Measurements from ENCODE around the gene CARF. TPM values are rescaled to one million over a fixed set of nuclear protein-coding genes. Genes with fewer than 3 reads are reported as not detected.

The CARF gene
- total and polyA plus RNA-seq, 2 of the 13 experiments (the other 11 are each of a cell fraction or from before 2014, with no cell fraction given), result 3.0 to 5.4 TPM

DNA sequence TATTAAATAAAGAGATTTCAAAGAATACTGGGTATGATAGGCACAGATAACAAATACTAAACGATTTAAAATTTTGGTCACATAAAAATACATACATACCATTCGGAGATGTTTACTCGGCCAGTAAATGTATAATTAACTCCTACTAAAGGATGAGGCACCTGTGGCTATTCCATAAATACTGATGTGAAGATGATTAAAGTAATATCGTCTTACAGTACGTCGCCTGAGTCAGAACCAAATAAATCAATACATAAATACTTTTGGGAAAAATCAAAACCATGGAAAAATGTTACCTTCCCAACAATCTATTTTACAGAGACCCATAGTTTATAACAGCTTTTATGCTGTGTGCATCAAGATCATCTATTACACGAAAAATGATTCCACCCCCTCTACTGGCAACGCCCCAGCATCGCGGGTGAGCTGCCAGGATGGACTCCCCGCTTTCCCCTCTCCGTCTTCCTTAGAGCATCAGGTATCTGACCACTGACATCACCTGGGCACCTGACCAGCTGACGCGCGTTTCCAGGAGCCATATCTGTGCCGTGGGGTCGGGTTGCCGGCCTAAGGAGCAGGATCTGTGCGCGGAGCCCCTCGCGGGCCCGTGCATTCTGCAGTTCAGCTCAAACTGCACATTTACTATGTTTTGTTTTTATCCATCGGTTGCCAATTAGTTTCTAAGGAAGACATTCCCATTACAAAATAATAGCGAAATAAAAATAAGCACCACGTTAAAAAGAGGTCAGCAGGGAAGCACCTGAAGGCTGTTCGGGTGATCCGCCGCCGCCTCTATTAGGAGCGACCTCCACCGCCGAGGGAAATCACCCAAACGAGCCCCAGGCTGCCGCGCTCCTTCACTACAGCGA, 41.4 kb upstream of the CARF start (continued):
- TF ChIP-seq, protein P1, sequence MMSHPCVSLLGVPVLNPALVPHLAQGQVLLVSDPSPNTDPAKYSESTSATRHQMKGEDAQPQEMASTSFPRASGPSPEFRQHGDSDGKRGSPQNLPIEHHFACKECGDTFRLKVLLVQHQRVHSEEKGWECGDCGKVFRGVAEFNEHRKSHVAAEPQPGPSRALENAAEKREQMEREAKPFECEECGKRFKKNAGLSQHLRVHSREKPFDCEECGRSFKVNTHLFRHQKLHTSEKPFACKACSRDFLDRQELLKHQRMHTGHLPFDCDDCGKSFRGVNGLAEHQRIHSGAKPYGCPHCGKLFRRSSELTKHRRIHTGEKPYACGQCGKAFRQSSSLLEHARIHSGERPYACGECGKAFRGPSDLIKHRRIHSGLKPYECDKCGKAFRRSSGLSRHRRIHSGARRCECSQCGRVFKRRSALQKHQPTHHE (CRISPR knock-in tag; IDR thresholded peaks at IDR 0.05; ENCODE audit: borderline replicate concordance), result no peak
- TF ChIP-seq KDM1A (CRISPR knock-in tag; IDR thresholded peaks at IDR 0.05) (peak; percentile 37; the same call in 1 of the 2 replicates), YEATS2 (CRISPR knock-in tag; IDR thresholded peaks at IDR 0.05; ENCODE audit: borderline replicate concordance) (peak; percentile 52; the same call in 1 of the 2 replicates), CREM (IDR thresholded peaks at IDR 0.05) (peak; percentile 21; the same call in 1 of the 2 replicates), CREM (CRISPR knock-in tag; IDR thresholded peaks at IDR 0.05) (no peak), ZNF326 (CRISPR knock-in tag; IDR thresholded peaks at IDR 0.05; ENCODE audit: borderline replicate concordance) (no peak), ZNF781 (CRISPR knock-in tag; IDR thresholded peaks at IDR 0.05; ENCODE audit: borderline replicate concordance, not compliant biosample characterization) (peak; percentile 40), MEF2D (CRISPR knock-in tag; IDR thresholded peaks at IDR 0.05) (peak; percentile 76; the same call in 1 of the 2 replicates), ZNF746 (CRISPR knock-in tag; IDR thresholded peaks at IDR 0.05) (0 out of 2 replicates have a peak, but pooled peaks have one; percentile 16), REL (CRISPR knock-in tag; conservative IDR thresholded peaks at IDR 0.05) (no peak; the same call in 1 of the 2 replicates), NFKB2 (CRISPR knock-in tag; IDR thresholded peaks at IDR 0.05; ENCODE audit: borderline replicate concordance) (no peak), KDM4B (CRISPR knock-in tag; IDR thresholded peaks at IDR 0.05) (no peak), ZNF282 (IDR thresholded peaks at IDR 0.05; ENCODE audit: partially characterized antibody) (no peak), CENPX (CRISPR knock-in tag; IDR thresholded peaks at IDR 0.05) (no peak), ZNF557 (CRISPR knock-in tag; IDR thresholded peaks at IDR 0.05) (no peak), STAG1 (CRISPR knock-in tag; IDR thresholded peaks at IDR 0.05) (peak; percentile 66), HDAC2 (CRISPR knock-in tag; IDR thresholded peaks at IDR 0.05) (peak; percentile 75), SMC3 (IDR thresholded peaks at IDR 0.05; ENCODE audit: low read length) (peak; percentile 60), AGO1 (IDR thresholded peaks at IDR 0.05; ENCODE audit: low read depth, low read length, poor library complexity, severe bottlenecking) (peak; percentile 1), ZNF343 (CRISPR knock-in tag; IDR thresholded peaks at IDR 0.05) (no peak)
- TF ChIP-seq, protein P2, sequence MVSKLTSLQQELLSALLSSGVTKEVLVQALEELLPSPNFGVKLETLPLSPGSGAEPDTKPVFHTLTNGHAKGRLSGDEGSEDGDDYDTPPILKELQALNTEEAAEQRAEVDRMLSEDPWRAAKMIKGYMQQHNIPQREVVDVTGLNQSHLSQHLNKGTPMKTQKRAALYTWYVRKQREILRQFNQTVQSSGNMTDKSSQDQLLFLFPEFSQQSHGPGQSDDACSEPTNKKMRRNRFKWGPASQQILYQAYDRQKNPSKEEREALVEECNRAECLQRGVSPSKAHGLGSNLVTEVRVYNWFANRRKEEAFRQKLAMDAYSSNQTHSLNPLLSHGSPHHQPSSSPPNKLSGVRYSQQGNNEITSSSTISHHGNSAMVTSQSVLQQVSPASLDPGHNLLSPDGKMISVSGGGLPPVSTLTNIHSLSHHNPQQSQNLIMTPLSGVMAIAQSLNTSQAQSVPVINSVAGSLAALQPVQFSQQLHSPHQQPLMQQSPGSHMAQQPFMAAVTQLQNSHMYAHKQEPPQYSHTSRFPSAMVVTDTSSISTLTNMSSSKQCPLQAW (CRISPR knock-in tag; IDR thresholded peaks at IDR 0.05), result no peak
- TF ChIP-seq, protein P3, sequence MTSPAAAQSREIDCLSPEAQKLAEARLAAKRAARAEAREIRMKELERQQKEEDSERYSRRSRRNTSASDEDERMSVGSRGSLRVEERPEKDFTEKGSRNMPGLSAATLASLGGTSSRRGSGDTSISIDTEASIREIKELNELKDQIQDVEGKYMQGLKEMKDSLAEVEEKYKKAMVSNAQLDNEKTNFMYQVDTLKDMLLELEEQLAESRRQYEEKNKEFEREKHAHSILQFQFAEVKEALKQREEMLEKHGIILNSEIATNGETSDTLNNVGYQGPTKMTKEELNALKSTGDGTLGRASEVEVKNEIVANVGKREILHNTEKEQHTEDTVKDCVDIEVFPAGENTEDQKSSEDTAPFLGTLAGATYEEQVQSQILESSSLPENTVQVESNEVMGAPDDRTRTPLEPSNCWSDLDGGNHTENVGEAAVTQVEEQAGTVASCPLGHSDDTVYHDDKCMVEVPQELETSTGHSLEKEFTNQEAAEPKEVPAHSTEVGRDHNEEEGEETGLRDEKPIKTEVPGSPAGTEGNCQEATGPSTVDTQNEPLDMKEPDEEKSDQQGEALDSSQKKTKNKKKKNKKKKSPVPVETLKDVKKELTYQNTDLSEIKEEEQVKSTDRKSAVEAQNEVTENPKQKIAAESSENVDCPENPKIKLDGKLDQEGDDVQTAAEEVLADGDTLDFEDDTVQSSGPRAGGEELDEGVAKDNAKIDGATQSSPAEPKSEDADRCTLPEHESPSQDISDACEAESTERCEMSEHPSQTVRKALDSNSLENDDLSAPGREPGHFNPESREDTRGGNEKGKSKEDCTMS (CRISPR knock-in tag; conservative IDR thresholded peaks at IDR 0.05), result peak; percentile 40; the same call in 1 of the 2 replicates
- TF ChIP-seq, protein P4, sequence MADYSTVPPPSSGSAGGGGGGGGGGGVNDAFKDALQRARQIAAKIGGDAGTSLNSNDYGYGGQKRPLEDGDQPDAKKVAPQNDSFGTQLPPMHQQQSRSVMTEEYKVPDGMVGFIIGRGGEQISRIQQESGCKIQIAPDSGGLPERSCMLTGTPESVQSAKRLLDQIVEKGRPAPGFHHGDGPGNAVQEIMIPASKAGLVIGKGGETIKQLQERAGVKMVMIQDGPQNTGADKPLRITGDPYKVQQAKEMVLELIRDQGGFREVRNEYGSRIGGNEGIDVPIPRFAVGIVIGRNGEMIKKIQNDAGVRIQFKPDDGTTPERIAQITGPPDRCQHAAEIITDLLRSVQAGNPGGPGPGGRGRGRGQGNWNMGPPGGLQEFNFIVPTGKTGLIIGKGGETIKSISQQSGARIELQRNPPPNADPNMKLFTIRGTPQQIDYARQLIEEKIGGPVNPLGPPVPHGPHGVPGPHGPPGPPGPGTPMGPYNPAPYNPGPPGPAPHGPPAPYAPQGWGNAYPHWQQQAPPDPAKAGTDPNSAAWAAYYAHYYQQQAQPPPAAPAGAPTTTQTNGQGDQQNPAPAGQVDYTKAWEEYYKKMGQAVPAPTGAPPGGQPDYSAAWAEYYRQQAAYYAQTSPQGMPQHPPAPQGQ (CRISPR knock-in tag; IDR thresholded peaks at IDR 0.05; ENCODE audit: borderline replicate concordance), result no peak

Data from HepG2 (cell line).